ENCODE measurements around the gene SFT2D1.

The SFT2D1 gene

GRCh38 chr6:166278579-166279392, 63.6 kb downstream of the SFT2D1 start:
- DNase-seq (ENCODE audit: insufficient read length) (no peak), FAIRE-seq (peak; percentile 87)
- TF ChIP-seq POLR2A (IDR thresholded peaks at IDR 0.05; ENCODE audit: low read depth, low read length), result no peak
- TF ChIP-seq TAF1 (IDR thresholded peaks at IDR 0.05; ENCODE audit: borderline replicate concordance, low read depth, low read length), result no peak
- TF ChIP-seq POLR2AphosphoS5 (IDR thresholded peaks at IDR 0.05; ENCODE audit: low read depth, low read length), result no peak

GRCh38 chr6:166277892-166278578, 64.3 kb downstream of the SFT2D1 start:
- DNase-seq (ENCODE audit: insufficient read length) (no peak), FAIRE-seq (no peak)
- TF ChIP-seq POLR2A (IDR thresholded peaks at IDR 0.05; ENCODE audit: low read depth, low read length), result no peak
- TF ChIP-seq TAF1 (IDR thresholded peaks at IDR 0.05; ENCODE audit: borderline replicate concordance, low read depth, low read length), result no peak
- TF ChIP-seq POLR2AphosphoS5 (IDR thresholded peaks at IDR 0.05; ENCODE audit: low read depth, low read length), result no peak

- no peak for FAIRE-seq
- TF ChIP-seq TAF1 (IDR thresholded peaks at IDR 0.05; ENCODE audit: borderline replicate concordance, low read depth, low read length), result no peak
- TF ChIP-seq POLR2AphosphoS5 (IDR thresholded peaks at IDR 0.05; ENCODE audit: low read depth, low read length), result no peak
- no peak for TF ChIP-seq POLR2A (IDR thresholded peaks at IDR 0.05; ENCODE audit: low read depth, low read length)
- no peak for DNase-seq (ENCODE audit: insufficient read length)
These were observed 65.3 kb downstream of the SFT2D1 start for GRCh38 chr6:166277018-166277417.

GRCh38 chr6:166275714-166276166, 66.6 kb downstream of the SFT2D1 start:
- TF ChIP-seq POLR2AphosphoS5 (IDR thresholded peaks at IDR 0.05; ENCODE audit: low read depth, low read length), result no peak
- no peak for TF ChIP-seq POLR2A (IDR thresholded peaks at IDR 0.05; ENCODE audit: low read depth, low read length)
- DNase-seq (ENCODE audit: insufficient read length) (peak; percentile 76), FAIRE-seq (peak; percentile 83)

- TF ChIP-seq POLR2A (IDR thresholded peaks at IDR 0.05; ENCODE audit: low read depth, low read length) (no peak), POLR2AphosphoS5 (IDR thresholded peaks at IDR 0.05; ENCODE audit: low read depth, low read length) (no peak), TAF1 (IDR thresholded peaks at IDR 0.05; ENCODE audit: borderline replicate concordance, low read depth, low read length) (no peak)
These were observed 67.5 kb downstream of the SFT2D1 start for GRCh38 chr6:166274739-166275370.

GRCh38 chr6:166274163-166274562, 68.2 kb downstream of the SFT2D1 start:
- FAIRE-seq (no peak), DNase-seq (ENCODE audit: insufficient read length) (no peak)
- TF ChIP-seq POLR2A (IDR thresholded peaks at IDR 0.05; ENCODE audit: low read depth, low read length), result no peak
- no peak for TF ChIP-seq TAF1 (IDR thresholded peaks at IDR 0.05; ENCODE audit: borderline replicate concordance, low read depth, low read length)
- TF ChIP-seq POLR2AphosphoS5 (IDR thresholded peaks at IDR 0.05; ENCODE audit: low read depth, low read length), result no peak

More at GRCh38 chr6:166274739-166275370, 67.5 kb downstream of the SFT2D1 start:
- DNase-seq (ENCODE audit: insufficient read length), result no peak
- no peak for FAIRE-seq

GRCh38 chr6:166271376-166271765, 71.0 kb downstream of the SFT2D1 start:
- no peak for TF ChIP-seq POLR2AphosphoS5 (IDR thresholded peaks at IDR 0.05; ENCODE audit: low read depth, low read length)
- no peak for TF ChIP-seq POLR2A (IDR thresholded peaks at IDR 0.05; ENCODE audit: low read depth, low read length)
- no peak for TF ChIP-seq TAF1 (IDR thresholded peaks at IDR 0.05; ENCODE audit: borderline replicate concordance, low read depth, low read length)
- DNase-seq (ENCODE audit: insufficient read length) (no peak), FAIRE-seq (no peak)

- DNase-seq (ENCODE audit: insufficient read length) (no peak), FAIRE-seq (no peak)
- no peak for TF ChIP-seq TAF1 (IDR thresholded peaks at IDR 0.05; ENCODE audit: borderline replicate concordance, low read depth, low read length)
- TF ChIP-seq POLR2AphosphoS5 (IDR thresholded peaks at IDR 0.05; ENCODE audit: low read depth, low read length), result no peak
- TF ChIP-seq POLR2A (IDR thresholded peaks at IDR 0.05; ENCODE audit: low read depth, low read length), result no peak
These were observed 71.5 kb downstream of the SFT2D1 start for GRCh38 chr6:166270706-166271375.

All from GM12892 (cell line).